Skeletal muscle tissue (tissue), 4 donors: ENCODE results near the gene C1orf141. TPM values are rescaled to one million over a fixed set of nuclear protein-coding genes. Genes with fewer than 3 reads are reported as not detected.
"Not testable (repeated sequence)": the region's sequence is repeated elsewhere in the genome, so short reads cannot be mapped to it uniquely, and the experiment has no call there.

Experiments used
- H3K27ac ChIP-seq: one replicate; pipeline ENCODE4 v1.7.0; 2013; ENCODE audit warnings: mild to moderate bottlenecking, low read depth, low read length, inconsistent platforms
- H3K27me3 ChIP-seq, 3 donors: one replicate each; pipeline ENCODE4 v1.7.0; 2013; ENCODE audit warnings: low read length in 3 of 3; ENCODE audit not compliant: control insufficient read depth in 3 of 3, insufficient read depth in 3 of 3
- H3K36me3 ChIP-seq, 3 donors: one replicate each; pipeline ENCODE4 v1.7.0; 2013; ENCODE audit warnings: low read length in 3 of 3; ENCODE audit not compliant: control insufficient read depth in 3 of 3, insufficient read depth in 3 of 3
- H3K4me1 ChIP-seq, 3 donors: one replicate each; pipeline ENCODE4 v1.7.0; 2013; ENCODE audit warnings: low read length in 3 of 3, mild to moderate bottlenecking in 3 of 3; ENCODE audit not compliant: control insufficient read depth in 3 of 3, insufficient read depth in 3 of 3
- H3K4me3 ChIP-seq, 3 donors: one replicate each; pipeline ENCODE4 v1.7.0; 2013; ENCODE audit warnings: low read length in 3 of 3
- H3K9ac ChIP-seq, 3 donors: one replicate each; pipeline ENCODE4 v1.7.0; 2013; ENCODE audit warnings: low read length in 3 of 3, mild to moderate bottlenecking in 3 of 3, moderate library complexity in 2 of 3, low read depth in 1 of 3
- H3K9me3 ChIP-seq, 3 donors: one replicate each; pipeline ENCODE4 v1.7.0; 2013; ENCODE audit warnings: low read length in 3 of 3; ENCODE audit not compliant: control insufficient read depth in 3 of 3
- total RNA-seq: library from RNA; depleted of rRNA; stranded (reverse); fragments of >200 nt; gene quantifications from one replicate; pipeline ENCODE4 v1.2.3, GENCODE V29; 2014
- donor health status: Osteomylitis.

Gene C1orf141
- total RNA-seq, 1 donor from 2014 or later, result not detected

GRCh38 chr1:67165468-67166041 lies 30.8 kb upstream of the C1orf141 start:
- H3K4me3 ChIP-seq, result no peak overlapping the region
- no peaks in the 10 kb centered on the region for H3K4me1 ChIP-seq
- H3K9ac ChIP-seq, result no peak overlapping the region
- no peaks in the 10 kb centered on the region for H3K27me3 ChIP-seq
- H3K27ac ChIP-seq, result no peak overlapping the region
- H3K36me3 ChIP-seq, result no peaks in the 10 kb centered on the region
- H3K9me3 ChIP-seq, result no peaks in the 10 kb centered on the region

DNA sequence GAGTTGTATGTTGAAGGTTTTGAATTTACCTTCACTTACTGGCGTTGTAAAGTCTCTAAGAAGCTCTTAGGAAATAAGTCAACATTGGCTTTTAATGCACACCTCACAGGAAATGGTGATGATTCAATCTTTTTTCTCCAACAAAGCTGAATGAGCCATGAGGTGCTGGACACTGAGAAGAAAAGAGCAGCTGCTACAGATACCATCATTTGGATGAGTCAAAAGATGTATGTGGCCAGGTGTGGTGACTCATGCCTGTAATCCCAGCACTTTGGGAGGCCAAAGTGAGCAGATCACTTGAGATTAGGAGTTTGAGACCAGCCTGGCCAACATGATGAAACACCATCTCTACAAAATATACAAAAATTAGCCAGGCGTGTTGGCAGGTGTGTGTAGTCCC lies 28.2 kb upstream of the C1orf141 start:
- Histone ChIP-seq H3K27me3 (no peaks in the 10 kb centered on the region), H3K4me3 (no peak overlapping the region), H3K27ac (no peak overlapping the region), H3K4me1 (no peaks in the 10 kb centered on the region), H3K36me3 (no peaks in the 10 kb centered on the region), H3K9me3 (no peaks in the 10 kb centered on the region), H3K9ac (no peak overlapping the region)

GRCh38 chr1:67159233-67159632 lies 24.5 kb upstream of the C1orf141 start:
- Histone ChIP-seq H3K4me3 (no peak overlapping the region), H3K9ac (no peak overlapping the region)

GRCh38 chr1:67158401-67158800 lies 23.6 kb upstream of the C1orf141 start:
- Histone ChIP-seq H3K9ac (no peak overlapping the region), H3K27ac (no peak overlapping the region), H3K36me3 (no peaks in the 10 kb centered on the region), H3K4me1 (no peaks in the 10 kb centered on the region), H3K4me3 (no peak overlapping the region), H3K27me3 (peaks cover 3 to 8% (median 4%) of the 10 kb centered on the region in 3 donors), H3K9me3 (no peaks in the 10 kb centered on the region)

More at GRCh38 chr1:67159233-67159632, 24.5 kb upstream of the C1orf141 start:
- no peaks in the 10 kb centered on the region for H3K4me1 ChIP-seq
- no peaks in the 10 kb centered on the region for H3K36me3 ChIP-seq
- H3K9me3 ChIP-seq, result no peaks in the 10 kb centered on the region
- peaks cover 3 to 8% (median 4%) of the 10 kb centered on the region in 3 donors for H3K27me3 ChIP-seq
- H3K27ac ChIP-seq, result no peak overlapping the region

DNA sequence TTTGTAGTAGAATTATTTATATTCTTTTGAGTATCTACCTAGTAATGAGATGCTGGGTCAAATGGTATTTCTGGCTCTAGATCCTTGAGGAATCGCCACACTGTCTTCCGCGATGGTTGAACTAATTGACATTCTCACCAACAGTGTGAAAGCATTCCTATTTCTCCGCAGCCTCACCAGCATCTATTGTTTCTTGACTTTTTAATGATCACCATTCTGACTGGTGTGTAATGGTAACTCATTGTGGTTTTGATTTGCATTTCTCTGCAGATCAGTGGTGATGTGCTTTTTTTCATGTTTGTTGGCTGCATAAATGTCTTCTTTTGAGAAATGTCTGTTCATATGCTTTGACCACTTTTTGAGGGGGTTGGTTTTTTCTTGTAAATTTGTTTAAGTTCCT lies 16.2 kb upstream of the C1orf141 start:
- Histone ChIP-seq H3K4me1 (peaks cover 5 to 7% (median 5%) of the 10 kb centered on the region in 3 donors), H3K9me3 (no peaks in the 10 kb centered on the region), H3K27me3 (peaks cover 0 to 4% (median under 1%) of the 10 kb centered on the region in 3 donors), H3K27ac (no peak overlapping the region), H3K9ac (no peak overlapping the region), H3K36me3 (no peaks in the 10 kb centered on the region), H3K4me3 (no peak overlapping the region)

DNA sequence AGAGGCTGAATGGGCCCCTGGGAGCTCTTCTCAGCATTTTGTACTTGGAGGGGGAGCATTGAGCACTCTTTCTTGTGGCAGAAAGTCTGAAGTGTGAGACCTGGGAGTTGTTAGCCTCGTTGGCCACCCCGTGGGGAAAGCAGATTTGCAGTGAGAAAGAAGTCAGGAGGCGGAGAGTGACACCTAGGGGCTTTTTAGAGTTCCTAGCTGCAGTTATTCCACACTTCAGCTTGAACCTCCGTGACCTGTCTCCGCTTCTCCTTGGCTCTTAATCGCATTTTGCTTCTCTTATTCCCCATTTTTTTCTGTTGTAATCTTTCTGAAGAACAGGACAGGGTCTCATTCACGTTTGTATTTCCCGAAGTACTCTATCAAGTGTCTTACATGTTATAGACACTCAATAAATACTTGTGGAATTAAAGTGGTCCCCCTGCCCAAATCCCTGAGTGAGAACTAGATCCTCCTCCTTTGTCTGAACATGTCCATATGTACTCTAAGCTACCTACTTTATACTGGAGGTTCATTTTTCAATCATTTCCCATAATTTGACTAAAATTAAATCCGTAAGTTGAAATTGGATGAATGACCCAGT lies 14.5 kb upstream of the C1orf141 start:
- no peak overlapping the region for H3K27ac ChIP-seq
- no peaks in the 10 kb centered on the region for H3K36me3 ChIP-seq
- H3K4me3 ChIP-seq, result peak overlapping the region in 1 of 3 donors; percentile 20
- no peaks in the 10 kb centered on the region for H3K27me3 ChIP-seq
- no peaks in the 10 kb centered on the region for H3K9me3 ChIP-seq
- H3K4me1 ChIP-seq, result peaks cover 5 to 7% (median 5%) of the 10 kb centered on the region in 3 donors
- H3K9ac ChIP-seq, result peak overlapping the region in 1 of 3 donors; percentile 11

DNA sequence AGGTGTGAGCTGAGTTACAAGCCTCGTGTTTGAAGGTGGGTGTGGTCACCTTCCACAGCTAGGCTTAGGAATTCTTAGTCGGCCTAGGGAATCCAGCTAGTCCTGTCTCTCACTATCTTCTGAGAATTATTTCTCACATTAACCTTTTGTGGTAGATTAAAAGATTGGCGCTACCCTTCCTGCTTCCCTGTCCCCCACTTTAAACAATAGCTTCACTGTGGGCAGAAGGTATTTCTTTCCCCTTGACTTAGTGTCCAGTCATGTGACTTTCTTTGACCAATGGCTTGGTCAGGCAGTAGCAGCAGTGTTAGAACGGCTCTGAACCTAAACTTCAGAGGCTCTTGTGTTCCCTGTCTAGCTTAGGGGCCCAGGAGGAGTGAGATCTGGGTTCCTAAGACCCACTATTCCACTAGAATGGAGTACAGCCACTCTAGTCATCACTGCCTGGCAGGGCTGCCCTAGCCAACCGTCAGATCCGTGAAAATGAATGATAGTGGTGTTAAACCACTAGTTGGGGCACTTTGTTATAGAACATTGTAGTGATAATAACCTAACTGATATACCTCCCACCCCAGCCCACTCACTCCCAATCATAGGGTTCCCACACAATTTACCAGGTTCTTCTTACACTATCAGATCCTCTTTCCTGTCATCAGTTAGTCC lies 13.9 kb upstream of the C1orf141 start:
- H3K9ac ChIP-seq, result peak overlapping the region in 1 of 3 donors; percentile 11
- peak overlapping the region in 1 of 3 donors; percentile 20 for H3K4me3 ChIP-seq
- H3K27ac ChIP-seq, result no peak overlapping the region
- H3K36me3 ChIP-seq, result no peaks in the 10 kb centered on the region
- H3K9me3 ChIP-seq, result no peaks in the 10 kb centered on the region
- H3K27me3 ChIP-seq, result no peaks in the 10 kb centered on the region
- H3K4me1 ChIP-seq, result peaks cover 5 to 7% (median 5%) of the 10 kb centered on the region in 3 donors

- not testable (repeated sequence) for H3K9ac ChIP-seq, H3K27me3 ChIP-seq, H3K4me1 ChIP-seq, H3K36me3 ChIP-seq, H3K4me3 ChIP-seq, H3K27ac ChIP-seq, H3K9me3 ChIP-seq
Measured at GRCh38 chr1:67147973-67148372, 13.2 kb upstream of the C1orf141 start.

DNA sequence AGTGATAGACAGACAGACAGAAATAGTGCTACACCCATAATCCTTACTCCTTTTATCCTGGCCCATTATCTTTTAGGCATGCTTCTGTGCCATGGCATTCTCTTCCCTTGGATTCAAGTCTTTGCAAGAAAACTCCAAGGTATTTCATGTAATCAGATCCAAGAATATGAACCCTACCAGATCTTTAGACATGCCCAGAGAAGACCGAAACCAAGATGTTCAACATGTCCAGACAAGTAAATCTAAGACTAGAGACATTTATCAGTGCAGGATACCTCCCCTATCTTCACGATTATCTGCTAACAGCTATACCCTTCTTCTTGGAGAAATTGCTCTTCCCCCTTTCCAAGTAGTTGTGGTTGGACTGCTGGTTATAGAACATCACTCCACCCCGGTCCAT lies 11.8 kb upstream of the C1orf141 start:
- no peaks in the 10 kb centered on the region for H3K27me3 ChIP-seq
- no peak overlapping the region for H3K4me3 ChIP-seq
- H3K9ac ChIP-seq, result no peak overlapping the region
- H3K27ac ChIP-seq, result no peak overlapping the region
- H3K36me3 ChIP-seq, result no peaks in the 10 kb centered on the region
- H3K9me3 ChIP-seq, result no peaks in the 10 kb centered on the region
- peaks cover 5 to 7% (median 5%) of the 10 kb centered on the region in 3 donors for H3K4me1 ChIP-seq

DNA sequence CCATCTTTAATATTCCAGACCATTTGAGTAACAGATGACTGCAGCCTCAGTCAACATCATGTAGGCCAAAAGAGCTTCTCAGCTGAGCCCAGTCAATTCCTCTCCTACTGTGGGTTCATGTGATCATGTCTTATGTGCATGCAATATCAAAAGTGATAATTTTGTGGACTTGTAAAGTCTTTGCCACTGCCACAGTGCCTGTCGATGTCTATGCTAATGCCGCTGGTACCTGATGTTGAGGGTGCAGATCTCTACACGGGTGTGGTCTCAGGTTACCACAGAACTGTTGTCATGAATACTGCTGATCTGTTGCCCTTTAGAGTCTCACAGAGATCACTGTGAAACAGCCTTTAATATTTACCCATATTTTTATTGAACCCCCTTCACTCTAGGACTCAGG lies 11.3 kb upstream of the C1orf141 start:
- Histone ChIP-seq H3K27ac (no peak overlapping the region), H3K4me1 (peaks cover 5 to 7% (median 5%) of the 10 kb centered on the region in 3 donors), H3K4me3 (no peak overlapping the region), H3K9ac (no peak overlapping the region), H3K36me3 (no peaks in the 10 kb centered on the region), H3K9me3 (no peaks in the 10 kb centered on the region), H3K27me3 (no peaks in the 10 kb centered on the region)
